Activated CD4-positive, CD25-positive, alpha-beta regulatory T cell treated with anti-CD3 and anti-CD28 coated beads, Interleukin-2, amount 50 U/mL, for 16 hours (primary cell): ENCODE results near the gene ABCC8.

ENCODE experiments used
- DNase-seq: peaks from one replicate; pipeline ENCODE4 v3.0.0-alpha.2; 2020; ENCODE audit warnings: low read depth, low spot score

ABCC8 gene

DNA sequence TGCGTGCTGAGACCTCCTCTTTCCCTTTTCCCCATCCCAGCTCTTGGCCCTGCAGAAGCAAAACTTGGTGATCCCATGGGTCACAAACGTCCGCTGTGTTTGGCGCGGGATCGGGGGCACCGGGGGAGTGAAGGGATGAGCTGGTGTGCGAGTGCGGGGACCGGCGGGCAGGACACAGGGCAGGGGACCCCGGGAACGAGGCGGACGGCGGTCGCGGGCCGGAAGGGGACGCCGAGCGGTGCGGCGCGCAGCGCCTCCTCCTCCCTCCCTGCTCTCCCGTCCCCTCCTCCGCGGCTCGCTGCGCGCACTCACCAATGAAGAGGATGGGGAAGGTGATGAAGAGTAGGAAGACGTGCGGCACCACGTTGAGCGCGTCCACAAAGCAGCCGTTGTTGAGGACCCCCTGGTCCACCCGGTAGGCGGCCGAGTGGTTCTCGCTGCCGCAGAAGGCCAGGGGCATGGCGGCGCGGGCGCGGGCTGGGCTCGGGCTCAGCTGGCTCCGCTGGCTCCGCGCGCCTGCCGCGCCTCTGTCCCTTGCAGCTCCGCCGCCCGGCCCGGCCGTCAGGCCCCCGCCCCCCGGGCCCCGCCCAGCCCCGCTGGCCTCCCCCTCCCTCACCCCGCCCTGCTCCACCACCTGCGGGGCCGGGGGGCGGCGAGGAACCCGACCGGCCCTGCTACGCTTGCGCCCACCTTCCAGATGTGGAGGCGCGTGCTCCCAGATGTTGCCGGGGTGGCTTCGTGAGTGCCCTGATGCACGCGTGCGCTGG lies at the start of gene ABCC8:
Gene ABCC8 (minus strand): TSS at position 529 of the 767 bp plus-strand sequence. CDS start 69 bp downstream, at position 460.
- no peak for DNase-seq

DNA sequence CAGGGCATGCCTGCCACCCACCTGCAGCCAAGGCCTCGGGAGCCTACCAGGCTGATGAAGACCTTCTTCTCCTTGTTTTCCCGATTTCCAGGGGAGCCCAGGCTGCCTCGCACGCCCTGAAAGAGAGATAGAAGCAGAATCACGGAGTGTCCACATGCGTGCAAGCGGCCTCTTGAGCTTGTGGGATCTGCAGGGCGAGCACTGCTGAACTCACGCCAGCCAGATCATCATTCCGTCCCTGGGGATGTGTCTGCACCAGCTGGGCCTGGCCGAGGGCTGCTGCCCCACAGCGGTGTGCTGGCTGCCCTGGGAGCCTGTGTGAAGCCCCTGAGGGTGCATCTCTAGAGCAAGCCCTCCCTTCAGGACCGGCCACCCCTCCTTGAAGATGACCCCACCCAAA lies 49.7 kb upstream of the ABCC8 start:
- DNase-seq, result no peak

DNA sequence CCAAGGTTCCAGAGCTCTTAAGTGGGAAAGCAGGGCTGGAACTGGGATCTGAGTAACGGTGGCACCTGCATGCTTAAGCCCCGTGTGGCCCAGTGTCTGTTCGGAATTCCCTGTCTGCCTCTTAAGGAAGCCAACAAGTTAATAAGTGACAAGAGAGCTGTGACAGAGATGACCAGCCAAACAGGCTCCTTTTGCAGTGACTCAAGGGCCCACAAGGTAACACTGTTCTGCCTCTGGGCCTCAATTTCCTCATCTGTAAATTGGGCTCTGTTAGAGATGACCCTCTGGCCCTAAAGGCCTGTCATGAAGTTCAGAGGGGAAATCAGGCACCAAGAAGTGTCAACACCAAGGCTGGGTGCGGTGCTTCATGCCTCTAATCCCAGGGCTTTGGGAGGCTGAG lies 48.9 kb upstream of the ABCC8 start:
- DNase-seq, result no peak

DNA sequence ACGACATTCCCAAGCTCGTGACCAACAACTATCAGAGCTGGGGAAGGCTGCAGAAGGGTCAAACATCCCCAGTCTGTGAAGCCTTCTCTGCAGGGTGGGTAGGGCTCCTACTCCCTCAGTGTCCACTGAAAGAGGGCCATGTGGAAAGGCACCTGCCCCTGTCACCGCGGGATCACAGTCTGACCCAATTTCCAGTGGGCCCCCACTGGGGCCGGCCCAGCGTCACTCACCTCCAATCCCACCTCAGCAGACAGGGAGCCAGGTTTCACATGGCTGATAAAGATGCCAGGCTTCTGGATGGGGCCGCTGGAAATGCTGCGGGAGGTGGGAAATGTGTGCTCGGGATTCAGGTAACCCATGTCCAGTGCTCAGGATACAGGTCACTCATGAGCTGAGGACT lies 47.6 kb upstream of the ABCC8 start:
- DNase-seq, result no peak

DNA sequence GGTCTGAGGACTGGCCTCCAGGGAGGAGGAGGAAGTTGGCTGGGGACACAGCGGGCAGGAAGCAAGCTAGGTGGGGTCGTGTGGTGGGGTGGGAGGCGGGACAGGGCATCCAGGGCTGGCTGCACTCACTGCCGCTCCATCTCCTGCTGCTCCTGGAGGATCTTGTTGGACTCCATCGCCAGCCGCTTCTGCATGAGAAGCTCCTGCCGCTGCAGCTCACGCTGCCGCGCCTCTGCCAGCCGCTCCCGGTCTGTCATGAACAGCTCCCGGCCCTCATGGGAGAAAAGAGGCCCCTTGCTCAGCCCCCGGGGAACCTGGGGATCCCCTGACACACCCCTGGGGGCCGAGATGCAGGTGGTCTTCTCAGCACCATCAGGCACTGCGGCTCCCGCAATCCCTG lies 46.0 kb upstream of the ABCC8 start:
- DNase-seq, result no peak

DNA sequence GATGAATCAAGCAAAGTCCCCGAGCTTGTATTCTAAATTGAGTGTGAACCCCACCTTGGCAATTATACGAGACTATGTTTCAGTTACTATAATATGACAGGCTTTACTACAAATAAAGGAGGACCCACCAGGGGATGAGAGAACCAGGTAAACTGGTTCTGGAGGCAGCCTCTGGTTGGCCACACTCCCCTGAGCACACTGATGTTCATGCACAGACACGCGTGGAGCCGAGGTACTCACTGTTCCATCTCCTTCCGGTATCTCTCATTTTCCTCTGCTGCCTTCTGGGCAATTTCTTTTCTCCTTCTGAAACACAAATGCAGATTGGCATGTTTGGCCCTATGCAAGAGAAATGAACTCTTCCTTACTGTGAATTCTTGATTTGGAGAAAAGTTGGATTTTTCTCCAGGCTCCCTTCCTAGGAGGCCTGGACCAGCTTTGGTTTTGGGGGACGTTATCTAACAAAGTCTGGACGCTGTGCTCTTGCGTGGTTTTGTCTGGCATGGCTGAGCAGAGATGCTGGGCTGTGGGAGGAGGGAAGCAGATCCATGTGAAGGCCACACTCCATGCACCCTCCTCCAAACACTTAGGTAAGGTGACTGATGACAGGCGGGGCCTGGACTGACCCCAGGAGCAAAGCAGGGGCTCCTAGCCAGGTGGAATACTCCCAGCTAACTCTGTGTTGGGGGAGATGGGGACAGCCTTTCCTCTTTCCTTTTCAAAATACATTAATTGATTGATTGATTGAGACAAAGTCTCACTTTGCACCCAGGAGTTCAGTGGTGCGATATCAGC lies 44.7 kb upstream of the ABCC8 start:
- no peak for DNase-seq

DNA sequence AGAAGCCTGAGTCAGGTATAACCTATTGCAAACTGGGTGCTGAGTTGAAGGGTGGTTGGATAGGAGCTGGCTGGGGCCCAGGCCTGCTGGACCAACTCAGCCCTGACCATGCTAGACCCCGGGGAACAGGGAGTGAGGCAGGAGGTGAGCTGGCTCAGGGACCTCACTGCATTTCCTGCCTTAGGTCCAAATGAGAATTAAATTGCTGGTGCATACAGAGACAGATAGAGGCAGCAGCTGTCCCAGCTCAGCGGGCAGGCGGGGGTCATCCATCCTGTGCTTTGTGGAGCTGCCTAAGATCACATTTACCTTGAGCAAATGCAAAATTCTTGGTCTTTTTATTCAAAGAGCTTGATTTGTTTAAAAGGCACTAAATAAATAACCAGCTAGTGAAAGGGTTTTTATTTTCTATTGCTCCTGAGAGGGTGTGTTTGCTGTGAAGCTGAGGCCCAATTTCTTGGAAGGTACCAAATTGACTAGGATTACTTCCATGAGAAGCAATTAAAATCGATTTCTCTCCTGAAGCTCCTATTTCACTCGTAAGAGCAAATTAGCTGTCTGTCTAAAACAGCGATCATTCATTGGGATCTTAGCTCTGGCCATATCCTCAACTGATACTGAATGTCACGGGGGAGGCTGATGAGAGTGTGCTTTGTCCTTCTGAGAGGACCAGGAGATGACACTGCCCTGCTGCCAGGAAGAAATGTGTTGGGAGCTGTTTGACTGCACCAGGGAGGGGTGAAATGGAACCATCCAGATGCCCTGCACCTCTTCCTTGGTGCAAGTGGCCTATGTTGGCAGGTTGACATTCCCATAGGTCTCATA lies 42.6 kb upstream of the ABCC8 start:
- DNase-seq, result no peak

DNA sequence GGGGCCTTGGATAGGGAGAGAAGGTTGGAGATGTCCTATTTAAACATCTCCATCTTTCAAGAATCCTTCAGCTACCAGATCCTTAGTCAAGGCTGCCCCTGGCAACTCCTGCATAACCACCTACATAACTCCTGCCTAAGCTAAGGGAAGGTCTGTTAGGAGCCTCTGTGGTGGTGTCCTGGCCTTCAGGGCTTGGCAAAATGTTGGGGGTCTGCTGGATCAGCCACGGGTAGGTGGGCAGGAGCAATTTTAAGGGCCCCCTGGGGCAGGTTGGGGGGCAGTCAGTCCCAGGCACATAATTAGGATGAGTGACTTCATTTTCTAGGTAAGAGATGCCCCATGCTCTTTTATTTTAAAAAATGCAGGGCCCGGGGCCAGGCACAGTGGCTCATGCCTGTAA lies 41.7 kb upstream of the ABCC8 start:
- no peak for DNase-seq

DNA sequence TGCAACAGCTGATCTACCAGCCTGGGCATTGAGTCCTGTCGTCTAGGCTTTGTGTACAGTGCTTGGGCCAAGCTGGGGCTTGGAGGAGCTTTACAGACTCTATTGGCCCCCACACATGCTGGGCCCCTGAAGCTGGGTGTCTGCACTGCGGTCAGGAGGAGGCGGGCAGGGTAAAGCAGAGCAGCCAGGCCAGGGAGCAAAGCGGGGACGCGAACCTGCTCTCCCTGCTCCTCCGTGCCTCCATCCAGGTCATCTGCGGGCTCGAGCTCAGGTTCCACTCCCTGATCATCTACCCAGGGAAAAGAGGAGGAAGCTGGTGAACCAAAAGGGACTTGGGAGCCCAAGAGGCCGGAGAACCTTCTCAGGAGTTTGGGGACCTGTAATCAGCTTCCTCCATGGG lies 40.5 kb upstream of the ABCC8 start:
- DNase-seq, result no peak

DNA sequence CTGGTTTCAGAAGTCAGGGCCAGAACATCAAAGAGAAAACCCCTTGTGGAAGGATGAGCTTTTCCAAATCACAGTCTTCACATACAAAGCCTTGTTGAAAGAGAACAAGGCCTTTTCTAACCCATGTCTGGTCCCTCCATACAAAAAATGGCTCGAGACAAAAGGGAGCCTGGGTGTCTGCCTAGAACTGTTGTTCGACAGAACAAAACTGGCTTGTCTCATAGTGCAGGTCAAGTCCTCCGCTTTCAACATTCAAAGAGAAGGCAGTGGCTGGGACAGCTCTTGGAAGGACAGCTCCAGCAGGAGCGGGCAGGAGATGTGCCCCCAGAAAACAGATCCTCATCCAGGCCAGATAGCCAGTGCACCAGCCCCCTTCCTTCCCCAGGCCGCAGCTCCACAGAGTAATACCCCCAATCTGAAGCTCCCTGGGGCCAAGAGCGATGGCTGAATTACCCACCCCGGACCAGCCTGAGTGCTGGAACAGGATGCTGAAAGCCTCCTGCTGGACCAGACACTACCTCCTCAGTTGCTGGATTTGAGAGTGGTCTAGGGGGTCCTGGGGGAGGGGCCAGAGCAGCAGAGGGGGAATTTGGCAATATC lies 40.0 kb upstream of the ABCC8 start:
- DNase-seq, result no peak

DNA sequence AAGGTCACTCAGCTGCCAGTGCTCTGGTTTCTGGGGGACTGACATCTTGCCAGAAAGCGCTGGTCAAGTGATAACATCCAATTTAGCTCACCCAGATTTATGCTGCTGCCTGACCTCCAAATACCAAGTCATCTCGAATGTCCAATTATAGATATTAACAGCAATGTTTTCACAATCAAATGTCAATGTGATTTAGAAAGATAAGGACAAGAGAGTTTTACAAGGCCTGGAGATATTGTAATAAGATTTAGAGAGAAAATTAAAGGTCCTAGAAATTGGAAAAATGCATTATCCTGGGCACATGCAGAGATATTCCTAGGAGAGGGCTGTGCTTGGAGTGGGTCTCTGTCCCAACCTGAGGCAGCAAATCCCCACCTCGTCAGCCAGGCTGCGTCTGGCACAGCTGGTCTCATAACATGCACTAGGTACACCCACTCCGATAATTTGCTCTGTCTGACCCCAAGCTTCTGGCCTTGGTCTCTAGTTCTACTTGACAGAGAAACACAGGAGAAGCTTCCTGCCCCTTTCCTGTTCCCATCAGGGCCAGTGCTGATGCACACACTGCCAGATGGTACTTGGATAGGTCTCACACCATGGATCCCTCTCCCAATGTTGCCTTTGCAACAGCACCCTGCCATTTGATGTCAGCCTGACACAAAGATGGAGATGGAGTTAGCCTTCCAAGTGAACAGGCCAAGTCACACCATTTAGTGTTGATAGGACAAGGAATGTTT lies 39.0 kb upstream of the ABCC8 start:
- DNase-seq, result no peak

DNA sequence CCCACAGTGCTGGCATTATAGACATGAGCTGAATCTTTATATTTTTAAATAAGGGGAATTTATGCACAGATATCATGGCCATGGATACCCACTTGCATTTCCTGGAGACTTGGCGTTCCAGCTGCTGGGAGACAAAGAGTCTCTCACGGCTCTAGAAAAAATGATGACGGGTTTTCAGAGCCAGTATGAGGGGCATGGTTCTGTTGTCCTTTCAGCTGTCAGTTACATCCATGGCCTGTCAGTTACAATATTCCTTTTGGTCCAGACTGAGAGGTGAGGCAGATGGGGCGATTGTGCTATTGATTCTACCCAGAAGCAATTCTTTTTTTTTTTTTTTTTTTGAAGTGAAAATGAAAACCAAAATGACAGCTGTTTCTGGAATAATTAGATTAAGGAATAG lies 37.8 kb upstream of the ABCC8 start:
- DNase-seq, result no peak

DNA sequence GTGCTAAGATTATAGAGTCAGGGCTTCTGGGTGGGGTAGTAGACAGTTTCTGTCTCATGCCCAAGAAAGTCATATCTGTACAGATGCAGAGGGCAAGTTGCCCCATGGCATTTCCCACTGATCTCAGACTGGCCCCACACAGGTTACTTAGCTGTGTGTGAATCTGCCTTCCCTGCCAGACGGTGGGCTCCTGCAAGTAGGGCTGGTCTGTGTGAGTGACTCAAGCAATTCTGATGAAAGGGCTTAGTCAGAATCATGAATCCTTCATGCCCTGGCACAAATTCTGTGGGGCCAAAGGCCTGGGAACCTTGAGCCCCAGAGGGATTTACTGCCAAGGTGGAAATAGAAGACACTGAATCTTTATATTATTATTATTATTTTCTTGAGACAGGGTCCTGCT lies 37.2 kb upstream of the ABCC8 start:
- DNase-seq, result no peak

DNA sequence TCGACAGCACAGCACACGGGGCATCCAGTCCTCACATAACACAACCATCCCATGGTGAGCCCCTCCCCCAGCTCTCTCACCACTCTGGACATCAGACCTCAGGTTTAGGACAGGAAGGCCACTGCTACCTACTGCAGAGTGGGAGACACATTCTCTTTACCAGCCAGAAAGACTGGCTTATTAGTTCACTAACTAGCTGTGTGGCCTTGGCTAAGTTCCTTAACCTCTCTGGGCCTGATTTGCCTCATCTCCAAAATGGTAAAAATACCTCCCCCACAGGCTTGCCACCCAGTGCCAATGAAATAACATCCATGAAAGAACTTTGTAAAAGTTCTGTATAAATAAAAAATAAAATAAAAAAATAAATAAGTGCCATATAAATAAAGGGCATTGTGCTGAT lies 35.5 kb upstream of the ABCC8 start:
- no peak for DNase-seq

DNA sequence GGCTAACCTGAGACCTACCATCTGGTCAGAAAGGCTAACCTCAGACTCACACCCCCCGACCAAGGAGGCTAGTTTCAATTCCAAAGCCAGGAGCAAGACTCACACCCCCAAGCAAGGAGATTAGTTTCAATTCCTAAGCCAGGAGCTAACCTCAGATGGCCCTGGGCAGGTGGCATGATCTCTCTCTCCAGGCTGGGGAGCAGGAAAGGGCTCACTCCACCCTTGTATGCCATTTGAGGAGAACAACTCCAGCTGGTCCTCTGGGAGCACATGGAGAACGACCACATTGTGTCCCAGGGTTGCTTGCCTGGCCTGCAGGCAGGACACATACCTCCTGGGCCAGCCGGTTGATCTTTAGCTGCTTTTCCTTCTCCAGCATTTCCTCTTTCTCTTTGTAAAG lies 34.9 kb upstream of the ABCC8 start:
- no peak for DNase-seq

DNA sequence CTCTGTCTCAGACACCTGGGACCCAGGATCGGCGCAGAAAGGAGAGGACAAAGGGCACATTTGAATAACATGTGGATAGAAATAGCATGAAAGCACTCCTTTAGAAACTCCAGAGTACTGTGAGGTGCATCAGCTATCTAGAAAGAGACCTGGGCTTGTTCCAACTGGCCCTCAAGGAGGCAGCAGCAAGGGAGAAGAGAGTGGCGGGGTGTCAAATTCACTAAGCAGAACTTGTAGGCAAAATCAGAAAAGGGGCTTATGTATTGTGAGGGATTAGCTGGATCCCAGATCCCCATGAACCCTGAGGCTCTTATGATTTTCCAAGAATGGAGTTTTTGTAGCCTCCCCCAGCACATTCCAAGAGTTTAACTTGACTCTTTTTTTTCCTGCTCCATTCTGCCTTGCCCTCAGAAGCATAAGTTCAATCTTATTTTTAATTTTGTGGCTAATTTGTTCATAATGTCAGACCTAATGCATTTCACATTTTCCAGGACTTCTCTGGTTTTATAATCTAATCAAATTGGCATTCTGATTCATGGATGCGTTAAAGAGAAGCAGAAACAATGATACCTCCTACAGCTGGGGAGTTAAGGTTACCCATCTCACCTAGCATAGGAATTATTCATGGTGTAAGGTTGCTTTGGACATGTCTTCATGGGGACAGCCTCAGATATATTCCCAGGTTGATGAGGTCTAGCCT lies 34.0 kb upstream of the ABCC8 start:
- DNase-seq, result no peak

DNA sequence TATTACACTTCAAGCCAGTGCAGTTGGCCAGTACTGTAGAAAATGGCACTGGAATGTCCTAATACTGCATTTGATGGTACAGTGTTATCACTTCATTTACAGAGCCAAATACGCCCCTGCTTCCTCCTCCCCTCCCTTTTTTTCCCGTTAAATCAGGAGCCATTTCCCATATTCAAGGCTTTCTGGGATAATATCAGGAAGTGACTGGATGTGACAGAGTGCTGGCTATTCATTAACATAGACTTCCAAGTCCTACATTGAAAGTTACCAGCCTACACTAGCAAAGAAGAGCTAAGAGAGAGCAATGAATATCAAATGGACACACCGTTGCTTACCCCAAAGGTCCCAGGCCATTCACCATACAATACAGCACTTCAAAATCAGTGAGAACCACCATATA lies 32.1 kb upstream of the ABCC8 start:
- no peak for DNase-seq

DNA sequence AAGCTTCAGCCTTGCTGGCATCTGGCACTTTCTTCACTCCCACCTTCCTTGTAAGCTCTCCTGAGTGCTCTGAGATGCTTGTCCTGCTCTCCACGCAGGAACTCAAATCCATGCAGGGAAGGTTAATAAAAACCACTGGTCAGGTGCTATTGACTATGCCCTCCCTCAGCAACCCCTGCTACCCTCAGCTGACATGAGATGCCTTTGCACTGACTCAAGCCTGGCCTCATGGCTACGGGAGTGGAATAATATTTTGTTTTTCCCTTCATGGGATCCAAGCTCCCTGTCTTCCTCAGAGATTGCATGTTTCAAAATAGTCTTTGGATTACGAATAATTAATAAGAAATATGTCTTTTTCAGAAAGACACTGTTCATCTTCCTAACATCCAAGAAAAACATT lies 31.7 kb upstream of the ABCC8 start:
- no peak for DNase-seq

DNA sequence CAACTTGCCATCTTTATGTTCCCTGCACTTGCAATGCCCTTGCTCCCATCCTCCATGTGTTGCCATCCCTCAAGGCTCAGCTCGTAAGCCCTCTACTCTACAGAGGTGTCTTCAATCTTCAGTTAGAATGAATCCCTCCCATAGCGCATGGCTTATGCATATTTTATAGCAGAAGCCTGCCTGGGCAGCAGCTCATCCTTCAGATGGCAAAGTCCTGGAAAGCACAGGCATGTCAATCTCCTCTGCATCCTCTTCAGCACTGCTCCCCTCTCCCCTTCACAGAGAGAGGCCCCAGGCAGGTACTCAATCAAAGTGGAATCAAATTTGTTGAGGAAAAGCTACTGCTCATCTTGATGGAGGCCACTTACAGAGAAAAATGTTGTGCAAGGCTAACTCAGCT lies 31.1 kb upstream of the ABCC8 start:
- DNase-seq, result no peak

DNA sequence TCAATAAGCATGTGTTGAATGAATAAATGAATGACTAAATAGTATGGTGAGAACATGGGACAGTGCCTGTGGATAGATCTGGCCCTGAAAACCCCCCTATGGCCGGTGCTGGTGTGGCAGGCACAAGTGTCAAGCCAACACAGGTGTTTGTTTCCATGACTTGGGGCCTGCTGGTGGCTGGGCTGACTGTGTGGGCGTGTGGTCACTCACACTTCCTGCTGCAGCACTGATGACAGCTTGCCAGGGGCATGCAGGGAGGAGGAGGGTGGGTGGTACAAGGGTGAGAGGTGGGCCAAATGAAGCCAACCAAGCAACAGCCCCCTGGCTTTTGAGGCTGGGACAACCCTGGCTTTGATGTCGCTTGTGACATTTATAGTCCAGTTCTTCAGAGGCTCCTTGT lies 30.3 kb upstream of the ABCC8 start:
- no peak for DNase-seq

DNA sequence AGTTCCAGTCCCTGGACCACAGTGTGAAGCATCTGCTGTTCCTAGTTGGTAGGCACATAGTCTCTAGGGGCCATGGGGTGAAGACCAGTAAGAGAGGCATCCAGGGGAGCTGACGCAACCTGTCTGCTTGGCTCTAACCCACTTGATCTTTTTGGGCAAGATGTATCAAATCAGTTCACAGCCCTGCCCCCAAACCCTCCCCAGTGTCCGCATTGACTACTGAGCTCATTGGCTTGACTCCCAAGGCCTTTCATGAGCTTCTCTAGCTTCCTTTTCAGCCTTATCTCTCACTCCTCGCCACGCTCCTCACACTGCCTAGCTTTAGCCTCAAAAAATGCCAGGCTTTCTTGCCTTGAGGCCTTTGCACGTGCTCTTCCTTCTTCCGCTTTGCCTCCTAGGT lies 29.7 kb upstream of the ABCC8 start:
- DNase-seq, result no peak
